Neutrophil (primary cell): ENCODE results near the gene PDCD2.

Experiments
- H3K27ac ChIP-seq: fragments of 200-600 bp; sonication (generic); 2 replicates; pipeline ENCODE4 v1.5.1; 2016; ENCODE audit warnings: mild to moderate bottlenecking, moderate library complexity
- H3K27me3 ChIP-seq: fragments of 200-600 bp; sonication (generic); 2 replicates; pipeline ENCODE4 v1.6.0; 2016; ENCODE audit warnings: mild to moderate bottlenecking
- H3K36me3 ChIP-seq: fragments of 200-600 bp; sonication (generic); 2 replicates; pipeline ENCODE4 v1.5.1; 2017
- H3K4me1 ChIP-seq, 2 experiments: fragments of 200-600 bp in 1 of 2; sonication (generic) in 1 of 2; 1 replicate in 1 of 2; 2 replicates in 1 of 2; pipeline versions ENCODE4 v1.5.1 to v1.6.1; 2013 to 2016; ENCODE audit warnings: low read depth in 1 of 2, low read length in 1 of 2, mild to moderate bottlenecking in 1 of 2, moderate library complexity in 1 of 2; ENCODE audit not compliant: control insufficient read depth in 1 of 2, insufficient read depth in 1 of 2
- H3K4me3 ChIP-seq, 2 experiments: fragments of 200-600 bp in 1 of 2; sonication (generic) in 1 of 2; 1 replicate in 1 of 2; 2 replicates in 1 of 2; pipeline ENCODE4 v1.5.1; 2013 to 2016; ENCODE audit warnings: low read depth in 1 of 2, low read length in 1 of 2, mild to moderate bottlenecking in 1 of 2, moderate library complexity in 1 of 2
- H3K9me3 ChIP-seq: fragments of 200-600 bp; sonication (generic); 2 replicates; pipeline ENCODE4 v1.5.1; 2016
- TF ChIP-seq, protein P1 (sequence below): fragments of 200-600 bp; sonication (generic); IDR thresholded peaks from 2 replicates; pipeline ENCODE4 v1.5.1; 2016; ENCODE audit warnings: antibody characterized with exemption

The PDCD2 gene

DNA sequence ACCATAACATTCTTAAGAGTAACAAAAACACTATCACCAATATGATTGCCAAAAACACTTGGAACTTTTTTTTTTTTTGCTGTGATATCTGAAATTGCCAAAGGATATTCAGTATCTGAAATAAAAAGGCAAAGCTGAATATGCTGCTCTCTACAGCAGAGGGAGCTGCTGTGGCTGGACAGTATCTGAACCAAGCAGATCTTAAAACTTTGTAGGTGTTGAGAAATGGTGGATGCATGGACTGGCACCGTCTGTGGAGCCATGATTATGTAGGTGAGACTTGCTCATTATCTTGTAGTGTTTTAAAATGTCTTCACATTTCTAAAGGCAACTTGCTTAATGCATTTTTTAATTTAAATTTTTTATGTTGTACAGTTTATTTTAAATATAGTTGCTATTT lies 9.2 kb downstream of the PDCD2 start:
- H3K4me3 ChIP-seq: no peak overlapping the region
- H3K27ac ChIP-seq: no peak overlapping the region
- no peaks in the 10 kb centered on the region for H3K4me1 ChIP-seq
- H3K36me3 ChIP-seq: peaks cover 89% of the 10 kb centered on the region
- TF ChIP-seq, protein P1, sequence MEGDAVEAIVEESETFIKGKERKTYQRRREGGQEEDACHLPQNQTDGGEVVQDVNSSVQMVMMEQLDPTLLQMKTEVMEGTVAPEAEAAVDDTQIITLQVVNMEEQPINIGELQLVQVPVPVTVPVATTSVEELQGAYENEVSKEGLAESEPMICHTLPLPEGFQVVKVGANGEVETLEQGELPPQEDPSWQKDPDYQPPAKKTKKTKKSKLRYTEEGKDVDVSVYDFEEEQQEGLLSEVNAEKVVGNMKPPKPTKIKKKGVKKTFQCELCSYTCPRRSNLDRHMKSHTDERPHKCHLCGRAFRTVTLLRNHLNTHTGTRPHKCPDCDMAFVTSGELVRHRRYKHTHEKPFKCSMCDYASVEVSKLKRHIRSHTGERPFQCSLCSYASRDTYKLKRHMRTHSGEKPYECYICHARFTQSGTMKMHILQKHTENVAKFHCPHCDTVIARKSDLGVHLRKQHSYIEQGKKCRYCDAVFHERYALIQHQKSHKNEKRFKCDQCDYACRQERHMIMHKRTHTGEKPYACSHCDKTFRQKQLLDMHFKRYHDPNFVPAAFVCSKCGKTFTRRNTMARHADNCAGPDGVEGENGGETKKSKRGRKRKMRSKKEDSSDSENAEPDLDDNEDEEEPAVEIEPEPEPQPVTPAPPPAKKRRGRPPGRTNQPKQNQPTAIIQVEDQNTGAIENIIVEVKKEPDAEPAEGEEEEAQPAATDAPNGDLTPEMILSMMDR: no peak
- no peaks in the 10 kb centered on the region for H3K27me3 ChIP-seq
- H3K9me3 ChIP-seq: no peaks in the 10 kb centered on the region

DNA sequence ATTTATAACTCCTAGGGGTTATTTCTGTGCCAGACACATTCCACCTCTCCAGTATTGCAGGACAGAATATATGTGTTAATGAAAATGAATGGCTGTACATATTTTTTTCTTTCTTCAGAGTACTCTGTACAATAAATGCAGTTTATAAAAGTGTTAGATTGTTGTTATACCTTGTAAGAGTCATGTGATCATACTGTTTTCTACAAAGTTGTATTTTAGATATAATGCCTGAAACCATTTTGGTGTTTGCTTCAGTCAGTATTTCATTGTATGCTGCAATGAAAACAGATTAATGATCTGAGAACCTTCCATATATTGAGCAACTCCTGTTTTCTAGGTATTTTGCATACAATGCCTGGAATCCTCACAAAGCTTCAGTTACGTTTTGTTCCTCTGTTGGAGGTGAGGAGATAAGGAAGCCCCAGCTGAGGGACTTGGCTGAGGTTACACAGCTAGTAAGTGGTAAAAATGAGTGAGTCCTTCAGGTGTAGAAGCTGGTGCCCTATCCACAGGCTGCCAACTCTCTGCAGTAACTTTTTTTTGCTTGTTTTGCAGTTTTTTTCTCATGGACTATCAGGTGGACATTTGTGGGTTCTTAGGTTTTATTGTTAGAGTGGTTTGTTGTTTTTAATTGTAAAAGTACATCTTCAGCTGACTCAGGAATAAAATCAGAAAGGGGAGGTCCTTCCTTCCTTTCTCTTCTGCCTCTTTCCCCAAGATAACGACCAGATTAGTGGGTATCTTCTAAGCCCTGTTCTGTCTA lies 11.6 kb downstream of the PDCD2 start:
- H3K27me3 ChIP-seq: no peaks in the 10 kb centered on the region
- no peak overlapping the region for H3K4me3 ChIP-seq
- TF ChIP-seq, protein P1: no peak
- no peaks in the 10 kb centered on the region for H3K9me3 ChIP-seq
- H3K4me1 ChIP-seq: no peaks in the 10 kb centered on the region
- H3K27ac ChIP-seq: no peak overlapping the region
- H3K36me3 ChIP-seq: peaks cover 85% of the 10 kb centered on the region

DNA sequence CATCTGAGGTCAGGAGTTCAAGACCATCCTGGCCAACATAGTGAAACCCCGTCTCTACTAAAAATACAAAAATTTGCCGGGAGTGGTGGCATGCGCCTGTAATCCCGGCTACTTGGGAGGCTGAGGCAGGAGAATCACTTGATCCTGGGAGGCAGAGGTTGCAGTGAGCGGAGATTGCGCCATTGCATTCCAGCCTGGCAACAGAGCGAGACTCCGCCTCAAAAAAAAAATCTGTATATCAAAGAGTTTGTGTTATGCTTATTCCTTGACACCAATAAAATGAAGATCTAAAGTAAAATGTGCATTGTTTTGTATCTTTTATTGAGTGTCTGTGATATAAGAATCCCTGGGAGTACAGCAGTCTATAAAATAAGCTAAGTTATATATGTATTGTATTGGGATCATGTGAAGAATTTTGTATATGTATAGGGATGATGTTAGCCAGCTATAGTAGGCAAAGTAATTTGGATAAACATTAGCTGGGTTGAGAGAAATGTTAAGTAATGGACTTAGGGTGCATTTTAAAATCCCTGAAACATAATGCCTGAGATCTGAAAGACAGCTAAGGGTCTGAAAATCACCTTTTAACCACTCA lies 19.4 kb downstream of the PDCD2 start:
- Histone ChIP-seq H3K4me1 (no peaks in the 10 kb centered on the region), H3K27me3 (no peaks in the 10 kb centered on the region), H3K9me3 (no peaks in the 10 kb centered on the region), H3K4me3 (no peak overlapping the region), H3K27ac (no peak overlapping the region), H3K36me3 (peaks cover 79% of the 10 kb centered on the region)
- TF ChIP-seq, protein P1: no peak

DNA sequence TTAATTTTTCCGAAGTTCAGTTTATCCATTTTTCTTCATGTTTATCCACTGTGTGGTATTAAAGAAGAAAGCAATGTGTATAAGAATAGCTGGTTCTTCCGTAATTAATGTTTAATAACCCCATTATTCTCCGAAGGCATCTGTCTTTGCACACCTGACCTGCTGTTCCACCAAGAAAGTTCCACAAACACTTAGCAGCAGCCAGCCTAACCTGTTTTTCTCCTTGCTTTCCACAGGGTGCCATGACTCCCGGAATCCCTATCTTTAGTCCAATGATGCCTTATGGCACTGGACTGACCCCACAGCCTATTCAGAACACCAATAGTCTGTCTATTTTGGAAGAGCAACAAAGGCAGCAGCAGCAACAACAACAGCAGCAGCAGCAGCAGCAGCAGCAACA lies 22.9 kb downstream of the PDCD2 start:
- no peaks in the 10 kb centered on the region for H3K27me3 ChIP-seq
- H3K4me3 ChIP-seq: no peak overlapping the region
- H3K9me3 ChIP-seq: no peaks in the 10 kb centered on the region
- no peak overlapping the region for H3K27ac ChIP-seq
- TF ChIP-seq, protein P1: no peak
- H3K4me1 ChIP-seq: no peaks in the 10 kb centered on the region
- H3K36me3 ChIP-seq: peaks cover 69% of the 10 kb centered on the region

DNA sequence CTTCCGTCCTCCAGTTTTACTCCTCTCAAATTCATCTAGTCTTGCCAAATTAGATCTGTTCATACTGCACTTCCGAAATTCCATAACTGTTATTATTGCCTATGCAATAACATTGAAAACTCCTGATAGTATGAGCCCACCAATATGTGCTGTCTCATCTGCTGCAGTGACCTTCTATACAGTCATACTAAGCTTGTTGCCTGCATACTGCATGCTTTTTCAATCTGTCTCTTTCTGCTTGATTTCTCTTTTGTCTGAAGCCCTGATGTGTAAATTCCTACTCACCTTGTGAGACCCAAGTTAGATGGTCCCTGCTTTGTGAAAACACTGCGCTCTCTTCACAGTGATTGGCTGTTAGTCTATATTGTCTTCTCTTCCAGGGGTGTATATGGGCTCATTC lies 29.1 kb downstream of the PDCD2 start:
- Histone ChIP-seq H3K27me3 (no peaks in the 10 kb centered on the region), H3K27ac (no peak overlapping the region), H3K4me1 (peaks cover 27 to 30% of the 10 kb centered on the region in 2 experiments), H3K9me3 (no peaks in the 10 kb centered on the region), H3K36me3 (peaks cover 22% of the 10 kb centered on the region), H3K4me3 (peak overlapping the region in 1 of 2 experiments; percentile 87)
- TF ChIP-seq, protein P1: no peak
